Hindlimb muscle (tissue), 1 donor: ENCODE data around the gene PBX3. TPM values are rescaled to one million over a fixed set of nuclear protein-coding genes. Genes with fewer than 3 reads are reported as not detected.

Source experiments
- DNase-seq: peaks from one replicate; pipeline ENCODE4 v3.0.0-alpha.2; 2013
- polyA plus RNA-seq: library from polyadenylated mRNA; unstranded; fragments of 120-200 nt; gene quantifications from one replicate; pipeline ENCODE4 v1.2.1, GENCODE V29; 2013; ENCODE audit not compliant: insufficient read length

The PBX3 gene
- polyA plus RNA-seq, 1 donor = 10.2 TPM

DNA sequence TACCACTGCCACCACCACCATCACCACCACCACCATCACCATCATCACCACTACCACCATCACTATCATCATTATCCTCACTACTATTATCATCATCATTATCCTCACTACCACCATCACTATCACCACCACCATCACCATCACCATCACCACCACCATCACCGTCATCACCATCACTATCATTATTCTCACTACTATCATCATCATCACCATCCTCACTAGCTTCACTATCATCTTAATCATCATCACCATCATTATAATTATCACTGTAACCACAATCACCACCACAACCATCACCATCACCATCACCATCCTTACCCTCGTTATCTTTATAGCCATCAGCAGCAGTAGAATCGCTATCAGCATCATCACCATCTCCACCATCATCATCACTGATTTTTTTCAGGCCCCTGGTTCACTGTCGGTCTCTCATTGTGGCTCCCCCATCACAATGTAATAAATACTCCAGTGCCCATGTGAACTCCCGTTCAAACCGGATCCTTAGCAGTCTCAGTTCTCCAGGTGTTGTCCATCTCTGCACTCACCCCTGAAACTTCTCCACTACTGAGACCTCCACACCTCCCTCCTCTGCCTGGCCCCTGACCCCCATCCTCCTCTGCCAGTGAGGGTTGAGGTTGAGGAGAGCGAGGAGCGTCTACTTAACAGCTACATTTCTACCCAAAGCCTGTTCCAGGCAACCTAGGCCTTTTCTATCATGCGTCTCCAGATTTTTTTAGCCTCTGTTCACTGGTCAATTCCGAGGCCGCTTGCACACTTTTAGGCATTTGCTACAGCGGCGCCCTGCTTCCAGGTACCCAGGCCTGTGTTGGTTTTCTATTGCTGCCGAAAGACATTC lies 238.2 kb downstream of the PBX3 start:
- no peak for DNase-seq

DNA sequence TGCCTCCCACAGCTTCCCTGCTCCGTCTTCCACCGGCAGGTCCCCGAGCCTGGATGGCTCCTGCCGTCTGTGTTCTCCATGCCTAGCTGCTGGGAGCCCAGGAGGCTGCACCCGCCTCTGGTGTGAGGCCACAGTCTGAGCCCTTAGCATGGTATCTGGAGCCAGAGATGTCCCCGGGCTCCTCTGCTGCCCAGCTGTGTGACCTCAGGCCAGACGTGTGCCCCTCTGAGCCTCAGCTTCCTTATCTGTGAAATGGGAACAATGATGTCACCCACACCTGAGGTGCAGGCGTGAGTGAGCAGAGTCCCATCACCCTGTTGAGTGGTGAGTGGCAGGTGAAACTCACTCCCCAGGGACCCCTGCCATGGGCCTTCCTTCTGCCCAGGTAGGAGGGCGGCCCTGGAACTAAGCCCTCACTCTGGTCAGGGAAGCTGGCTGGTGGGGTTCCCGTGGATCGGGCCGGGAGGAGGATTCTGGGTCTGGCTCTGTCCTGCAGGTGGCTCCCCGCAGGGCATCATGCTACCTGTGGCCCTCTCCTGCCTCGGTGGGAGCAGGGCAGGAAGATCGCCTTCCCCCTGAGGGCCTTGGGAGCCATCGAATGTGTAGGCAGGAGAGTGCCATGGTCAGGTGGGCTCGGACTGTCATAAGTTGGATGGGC lies 239.0 kb downstream of the PBX3 start:
- no peak for DNase-seq

DNA sequence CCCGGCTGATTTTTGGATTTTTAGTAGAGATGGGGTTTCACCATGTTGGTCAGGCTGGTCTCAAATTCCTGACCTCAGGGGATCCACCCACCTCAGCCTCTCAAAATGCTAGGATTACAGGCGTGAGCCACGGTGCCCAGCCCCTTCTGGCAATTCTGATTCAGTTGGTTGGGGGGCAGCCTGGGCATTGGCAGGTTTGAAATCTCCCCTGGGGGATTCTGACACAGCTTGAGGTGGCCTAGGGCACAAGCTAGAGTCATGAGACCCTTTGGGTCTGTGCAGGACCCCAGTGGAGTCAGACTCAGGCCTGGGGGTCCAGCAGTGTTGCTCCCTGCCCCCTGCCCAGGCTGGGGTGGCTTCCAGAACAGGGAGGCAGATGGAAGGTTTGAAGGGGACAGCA lies 239.8 kb downstream of the PBX3 start:
- no peak for DNase-seq

DNA sequence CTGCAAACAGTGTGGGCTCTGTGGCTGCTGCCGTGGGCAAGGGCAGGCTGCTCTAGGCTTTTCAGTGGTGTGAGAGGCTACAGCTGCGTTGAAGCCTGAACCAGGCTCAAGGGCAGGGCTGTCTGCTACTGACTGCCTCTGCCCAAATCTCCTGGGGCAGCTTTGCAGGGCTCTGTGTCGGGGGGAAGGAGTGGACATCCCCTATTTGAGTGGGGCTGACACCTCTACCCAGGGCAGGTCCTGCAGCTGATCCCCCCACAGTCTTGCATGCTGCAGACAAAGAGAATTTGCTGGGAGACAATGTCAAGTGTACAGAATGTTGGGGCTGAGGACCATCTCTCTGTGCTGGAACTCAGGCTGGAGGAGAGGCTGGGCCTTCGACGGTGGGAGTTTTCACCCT lies 240.2 kb downstream of the PBX3 start:
- no peak for DNase-seq

DNA sequence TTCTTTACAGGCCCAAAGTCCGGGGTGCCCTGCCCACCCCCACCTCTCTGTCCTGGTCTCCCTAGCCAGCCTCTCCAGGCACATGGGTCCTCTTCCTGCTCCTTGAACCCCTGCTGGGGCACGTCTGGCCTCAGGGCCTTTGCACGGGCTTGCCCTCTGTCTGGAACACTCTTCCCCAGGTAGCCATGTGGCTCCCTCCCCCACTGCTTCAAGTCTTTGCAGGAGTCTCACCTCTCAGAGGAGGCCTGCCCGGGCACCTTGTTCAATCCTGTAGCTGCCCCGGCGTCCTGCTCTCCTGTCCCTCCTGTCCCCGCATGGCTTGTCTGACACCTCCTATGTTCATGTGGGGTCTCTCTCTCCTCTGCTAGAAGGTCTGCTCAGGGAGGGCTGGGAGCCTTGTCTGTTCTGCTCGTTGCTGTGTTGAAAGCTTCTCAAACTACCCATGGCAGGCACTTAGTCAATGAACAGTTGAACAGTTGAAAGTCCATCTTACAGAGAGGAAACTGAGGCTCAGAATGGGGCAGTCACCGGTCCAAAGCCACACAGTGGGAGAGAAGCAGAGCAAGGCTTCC lies 241.4 kb downstream of the PBX3 start:
- no peak for DNase-seq

DNA sequence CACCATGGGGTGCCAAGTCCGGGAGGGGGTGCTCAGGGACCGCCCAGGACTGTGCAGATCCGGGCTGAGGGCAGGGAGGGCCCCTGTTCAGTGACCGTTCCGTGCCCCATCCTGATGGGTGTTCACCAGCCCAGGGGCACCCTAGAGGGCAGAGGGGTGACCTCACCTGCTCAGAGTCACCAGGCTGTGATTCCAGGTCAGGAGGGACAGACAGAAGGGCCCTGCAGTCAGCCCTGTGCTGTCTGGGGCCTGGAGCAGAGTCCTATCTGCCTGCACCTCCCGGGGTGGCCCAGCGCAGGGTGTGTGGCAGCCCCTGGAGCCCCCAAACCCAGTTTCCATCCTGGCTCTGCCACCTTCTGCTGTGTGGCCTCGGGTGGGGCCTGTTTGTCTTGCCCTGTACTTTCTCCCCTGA lies 241.9 kb downstream of the PBX3 start:
- DNase-seq = no peak

DNA sequence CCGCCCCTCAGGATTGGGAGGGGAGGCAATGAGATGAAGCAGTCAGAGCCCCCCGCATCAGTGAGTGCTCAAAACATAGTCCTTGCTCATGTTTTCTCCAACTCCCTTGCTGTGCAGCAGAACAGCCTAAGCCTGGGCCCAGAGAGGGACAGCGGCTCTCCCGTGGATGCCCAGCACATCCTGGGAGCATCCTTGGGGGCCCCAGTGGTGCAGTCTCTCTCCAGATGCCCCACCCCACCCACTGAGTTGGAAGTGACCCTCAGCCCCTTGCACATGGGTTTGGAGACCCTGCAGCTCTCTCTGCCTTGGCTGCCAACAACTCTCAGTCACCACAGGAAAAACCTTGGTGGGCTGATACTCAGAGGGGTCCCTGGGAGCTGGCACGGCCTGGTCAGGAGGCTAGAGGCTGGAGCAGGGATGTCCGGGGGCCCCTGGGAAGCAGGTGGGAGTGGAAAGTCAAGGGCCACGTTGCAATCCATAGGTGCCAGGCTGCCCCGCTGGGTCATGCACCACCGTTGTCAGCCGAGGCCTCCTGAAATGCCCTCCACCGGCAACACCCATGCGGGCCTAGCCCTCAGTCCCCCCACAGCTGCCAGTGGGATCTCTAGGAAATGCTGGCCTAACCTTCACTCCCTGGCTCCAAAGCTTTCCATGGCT lies 242.5 kb downstream of the PBX3 start:
- DNase-seq = no peak

DNA sequence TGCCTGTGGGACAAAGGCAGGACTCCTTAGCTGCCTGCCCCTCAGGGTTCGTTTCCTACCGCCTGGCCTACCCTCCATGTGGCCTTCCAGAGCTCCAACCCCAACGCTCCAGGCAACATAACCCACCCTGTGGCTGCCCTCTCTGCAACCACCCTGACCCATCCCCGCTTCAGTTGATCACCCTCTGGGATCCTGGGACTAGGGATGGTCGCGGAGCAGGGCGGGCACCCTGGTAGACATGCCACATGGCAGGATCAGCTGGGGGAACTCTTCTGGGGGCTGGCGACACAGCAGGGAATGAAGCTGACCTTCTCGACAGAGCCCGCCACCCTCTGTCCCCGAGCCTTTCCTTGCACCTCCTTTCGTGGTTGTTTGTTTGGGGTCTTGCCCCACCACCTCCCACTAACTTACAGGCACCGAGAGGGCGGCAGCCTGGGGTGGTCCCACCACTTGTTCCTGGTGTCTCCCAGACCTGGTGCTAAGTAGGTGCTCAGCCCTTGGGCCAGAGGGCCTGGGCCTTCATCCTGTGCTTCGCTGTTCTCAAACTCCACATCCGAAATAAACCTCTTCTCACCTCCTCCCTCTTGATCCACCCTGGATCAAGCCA lies 243.1 kb downstream of the PBX3 start:
- DNase-seq = no peak

DNA sequence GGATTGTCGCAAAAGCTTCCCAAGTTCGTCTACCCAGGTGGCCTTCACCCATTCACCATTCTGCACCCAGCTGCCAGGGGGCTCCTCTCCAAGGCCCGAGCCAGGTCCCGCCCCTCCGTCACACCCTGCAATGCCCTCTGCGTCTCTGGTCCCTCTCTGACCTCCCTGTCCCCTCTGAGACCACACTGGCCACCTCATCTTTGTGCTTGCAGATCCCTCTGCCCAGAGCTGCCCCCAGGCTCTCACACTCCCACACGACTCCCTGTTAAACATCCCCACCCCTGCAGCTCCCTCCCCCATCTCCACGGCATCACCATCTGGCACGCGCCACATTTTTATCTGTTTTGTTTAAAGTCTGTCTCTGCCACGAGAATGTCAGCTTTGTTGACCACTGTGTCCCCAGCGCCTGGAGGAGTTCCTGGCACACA lies 243.6 kb downstream of the PBX3 start:
- no peak for DNase-seq

DNA sequence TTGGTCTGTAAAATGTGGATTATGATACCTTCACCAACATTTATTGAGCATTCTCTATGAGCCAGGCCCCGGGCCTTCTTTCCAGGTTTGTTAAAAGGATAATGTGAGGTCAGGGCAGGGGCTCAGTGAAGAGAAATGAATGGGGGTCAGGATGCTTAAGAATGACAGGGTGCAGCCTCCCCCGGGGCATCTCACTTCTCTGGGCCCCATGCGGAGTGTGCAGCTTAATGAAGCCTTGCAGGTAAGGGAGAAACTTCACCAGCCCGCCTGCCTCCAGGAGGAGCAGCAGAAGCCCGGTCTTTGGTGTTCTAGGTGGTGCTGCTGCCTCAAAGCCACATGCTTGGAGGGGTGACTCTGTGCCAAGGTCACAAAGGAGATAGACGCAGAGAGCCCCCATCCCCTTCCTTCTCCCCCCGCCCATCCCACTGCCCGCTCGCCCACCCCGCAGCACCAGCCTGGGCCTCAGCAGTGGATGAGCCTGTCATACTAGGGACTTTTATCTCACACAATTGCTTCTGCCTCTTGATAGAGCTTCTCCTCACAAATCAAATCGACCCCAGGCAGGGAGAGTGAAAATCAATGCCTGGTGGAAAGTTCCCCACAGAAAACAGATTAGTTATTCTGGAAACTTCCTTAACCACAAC lies 244.8 kb downstream of the PBX3 start:
- no peak for DNase-seq

DNA sequence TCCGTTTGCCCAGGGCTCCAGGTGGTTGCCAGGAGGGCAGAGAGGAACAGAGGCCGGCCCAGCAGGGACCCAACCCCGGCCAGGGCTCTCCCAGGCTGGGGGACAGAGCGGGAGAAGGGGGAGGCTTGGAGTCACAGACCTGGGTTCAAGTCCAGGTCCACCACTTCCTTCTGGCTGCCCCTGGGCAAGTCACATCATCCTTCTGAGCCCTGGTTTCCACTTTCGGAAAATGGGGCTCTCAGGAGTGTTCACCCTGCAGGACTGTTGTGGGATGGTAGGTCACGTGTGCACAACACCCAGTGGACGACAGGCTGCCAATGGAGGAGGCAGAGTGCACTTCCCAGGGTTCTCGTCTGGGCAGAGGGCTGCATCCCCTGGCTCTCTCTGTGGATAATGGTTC lies 245.4 kb downstream of the PBX3 start:
- DNase-seq = no peak

DNA sequence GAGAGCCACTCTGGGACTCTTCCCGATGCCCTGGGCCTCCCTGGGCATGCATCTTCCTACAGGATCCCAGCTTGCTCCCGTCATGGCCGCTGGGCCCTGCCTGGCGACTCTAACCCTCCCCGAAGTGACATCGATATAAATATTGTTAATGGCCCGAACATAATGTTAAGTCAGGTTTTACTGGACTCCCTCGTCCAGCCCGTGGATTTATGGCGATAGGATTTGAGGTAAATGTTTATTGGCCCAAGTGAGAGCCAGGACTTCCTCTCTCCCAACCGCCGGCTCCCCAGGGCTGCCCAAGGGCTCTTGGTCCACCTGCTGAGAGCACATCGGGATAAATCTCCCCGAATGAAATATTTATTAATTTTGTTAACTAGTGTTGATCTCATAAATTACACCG lies 246.3 kb downstream of the PBX3 start:
- DNase-seq = no peak

DNA sequence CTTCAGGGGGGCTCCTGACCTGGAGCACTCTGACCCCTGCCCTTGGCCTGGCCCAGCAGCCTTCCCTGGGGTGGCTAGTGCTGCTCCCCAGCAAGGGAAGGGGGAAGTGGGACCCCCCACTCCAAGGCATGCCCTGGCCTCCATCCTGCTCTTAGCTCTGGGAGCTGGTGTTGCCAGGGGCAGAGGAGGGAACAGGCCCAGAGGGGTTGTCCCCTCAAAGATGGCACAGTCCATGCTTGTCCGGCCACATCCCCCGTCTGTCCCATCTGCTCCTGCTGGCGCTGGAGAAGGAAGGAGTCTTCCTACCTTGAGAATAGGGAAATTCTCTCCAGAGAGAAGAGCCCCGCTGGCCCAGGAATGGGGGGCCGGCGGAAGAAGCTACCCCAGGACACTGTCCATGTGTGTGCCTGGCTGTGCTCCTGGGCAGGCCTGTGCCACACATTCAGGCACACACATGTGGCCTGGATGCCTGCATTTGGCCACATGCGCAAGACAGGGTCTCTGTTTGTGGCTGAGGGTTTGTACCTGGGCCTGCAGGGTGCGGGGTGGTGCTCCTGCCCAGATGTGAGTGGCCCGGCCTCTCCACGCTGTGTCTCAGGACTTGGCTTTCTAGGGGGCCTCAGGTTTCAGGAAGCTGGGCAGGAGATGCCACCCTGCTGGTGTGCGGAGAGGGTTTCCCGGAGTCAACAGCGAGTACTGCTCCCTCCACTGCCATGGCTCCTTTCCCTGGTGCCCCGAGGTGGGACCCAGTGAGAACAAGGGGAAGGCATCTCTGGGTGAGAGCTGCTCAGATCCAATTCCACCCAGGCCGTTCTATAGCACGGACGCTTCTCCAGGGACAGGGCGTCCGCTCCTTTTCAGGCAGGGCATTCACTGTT lies 247.1 kb downstream of the PBX3 start:
- no peak for DNase-seq

DNA sequence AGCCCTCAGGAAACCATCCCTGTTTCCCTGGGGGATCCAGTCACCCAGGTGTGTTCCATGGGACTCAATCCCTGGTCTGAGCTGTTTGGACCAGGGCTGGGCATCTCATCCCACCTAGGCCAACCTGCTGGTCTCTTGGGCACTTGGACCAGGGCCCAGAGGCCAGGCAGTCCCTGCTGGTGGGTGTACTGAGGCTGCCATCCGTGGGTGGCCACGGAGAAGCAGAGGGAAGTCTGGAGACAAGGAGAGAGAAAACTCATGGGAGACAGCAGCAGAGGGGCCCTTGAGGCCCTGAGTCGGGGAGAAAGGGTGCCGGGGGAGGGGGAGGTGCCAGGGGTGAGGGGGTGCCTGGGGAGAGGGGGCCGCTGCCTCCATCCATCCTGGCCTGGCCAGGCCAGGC lies 247.8 kb downstream of the PBX3 start:
- no peak for DNase-seq

DNA sequence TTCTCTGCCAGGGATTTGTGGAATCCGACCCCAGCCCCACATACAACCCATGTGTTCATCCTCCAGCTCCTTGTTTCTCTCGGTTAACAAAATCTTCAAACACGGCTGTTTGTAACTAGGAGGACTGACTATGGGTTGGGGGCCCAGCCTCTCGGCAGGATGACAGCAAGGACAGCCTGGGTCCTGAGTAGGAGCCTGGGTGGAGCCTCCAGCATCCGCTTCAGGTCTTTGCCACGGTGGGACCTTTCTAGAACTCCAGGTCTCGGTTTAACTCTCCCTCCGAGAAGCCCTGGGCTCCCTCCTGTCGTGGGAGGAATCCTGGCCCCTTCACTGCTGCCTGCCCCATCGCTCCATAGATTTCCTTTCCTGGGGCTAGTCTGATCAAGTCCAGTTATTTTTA lies 248.5 kb downstream of the PBX3 start:
- DNase-seq = no peak

DNA sequence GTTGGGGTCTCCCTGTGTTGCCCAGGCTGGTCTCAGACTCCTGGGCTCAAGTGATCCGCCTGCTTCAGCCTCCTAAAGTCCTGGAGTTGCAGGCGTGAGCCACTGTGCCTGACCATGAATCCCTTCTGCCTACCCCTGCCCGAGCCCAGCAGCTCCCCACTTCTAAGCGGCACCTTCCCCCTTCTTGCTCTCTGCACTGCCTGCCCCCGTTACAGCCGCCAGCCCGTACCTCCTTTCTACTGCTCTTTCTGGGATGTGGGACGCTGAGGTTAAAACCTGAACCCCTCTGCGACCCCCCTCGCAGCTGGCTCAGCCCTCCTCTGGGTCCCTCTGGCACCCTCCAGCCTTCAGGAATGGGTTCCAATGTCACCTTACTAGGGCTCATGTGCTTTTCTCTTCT lies 249.6 kb downstream of the PBX3 start:
- no peak for DNase-seq

DNA sequence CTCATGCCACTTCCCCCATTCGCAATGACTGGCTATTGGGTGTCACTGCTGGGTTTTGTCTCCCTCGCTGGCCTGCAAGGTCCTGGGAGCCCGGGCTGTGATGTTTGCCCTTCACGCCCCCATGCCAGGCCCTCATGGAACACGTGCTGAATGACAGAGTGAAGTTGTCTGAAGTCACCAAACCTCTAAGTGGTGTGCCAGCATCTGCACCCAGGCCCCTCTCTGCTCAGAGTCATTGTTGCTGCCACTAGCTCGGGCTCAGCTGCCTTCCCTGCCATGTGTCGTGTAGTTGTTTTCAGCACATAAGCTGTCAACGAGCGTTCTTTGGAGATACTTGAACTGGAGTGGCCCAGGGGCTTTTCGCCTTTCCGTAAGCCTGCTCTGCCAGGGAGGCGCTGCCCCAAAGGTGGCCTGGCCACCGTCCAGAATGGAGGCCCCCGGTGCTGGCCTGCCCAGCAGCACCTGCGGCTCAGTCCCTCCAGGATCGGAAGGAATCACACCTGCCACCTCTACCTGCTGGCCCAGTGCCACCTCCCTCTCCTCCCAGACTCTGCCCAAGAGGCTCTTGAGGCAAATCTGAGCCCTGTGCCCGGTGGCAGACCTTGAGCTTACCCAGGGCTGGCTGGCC lies 250.1 kb downstream of the PBX3 start:
- DNase-seq = no peak

DNA sequence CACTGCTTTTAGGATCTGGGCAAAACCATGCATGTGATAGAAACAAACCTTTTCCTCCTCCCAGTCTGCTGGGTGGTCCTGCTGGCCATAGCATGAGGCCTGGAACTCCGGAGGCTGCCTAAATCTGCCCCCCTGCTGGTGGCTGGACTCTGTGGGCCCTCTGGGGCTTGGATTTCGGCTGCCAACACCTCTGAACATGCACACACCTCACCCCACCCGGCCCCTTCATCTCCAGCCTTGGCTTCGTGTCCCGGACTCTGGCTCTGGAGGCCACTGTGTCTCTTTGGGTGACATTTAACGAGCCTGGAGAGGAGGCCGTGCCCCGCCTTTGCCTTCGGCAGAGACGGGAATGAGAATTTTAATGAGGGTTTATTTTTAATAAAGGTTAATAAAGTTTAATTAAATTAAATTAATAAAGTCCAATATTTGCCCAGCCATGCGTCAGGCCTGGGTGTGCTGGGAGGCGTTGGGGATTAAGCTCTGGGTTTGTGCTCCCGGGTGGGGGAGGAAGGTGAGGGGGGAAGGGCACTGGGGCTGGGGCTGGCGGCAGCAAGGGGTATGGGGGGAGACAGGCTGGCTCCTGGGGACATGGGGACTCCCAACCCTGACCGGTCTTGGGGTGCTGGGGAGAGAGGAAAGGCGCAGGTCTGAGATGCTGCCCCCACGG lies 251.8 kb downstream of the PBX3 start:
- DNase-seq = no peak

DNA sequence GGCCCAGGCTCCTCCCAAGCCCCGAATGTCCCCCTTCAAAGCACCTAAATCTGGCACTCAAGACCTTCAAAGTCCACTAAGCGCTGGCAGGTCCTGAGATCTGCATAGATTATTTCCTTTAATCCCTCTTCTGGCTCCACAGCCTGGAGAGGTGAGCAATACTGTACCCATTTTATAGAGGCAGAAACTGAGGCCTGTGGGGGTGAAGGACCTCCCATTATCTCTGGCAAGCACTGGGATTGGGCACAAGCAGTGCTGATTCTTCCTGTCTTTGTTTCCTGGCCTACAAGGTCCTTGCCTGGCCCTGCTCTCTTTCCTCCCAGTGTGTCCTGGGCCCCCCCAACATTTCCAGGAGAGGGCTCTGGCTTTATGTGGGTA lies 252.3 kb downstream of the PBX3 start:
- DNase-seq = no peak

DNA sequence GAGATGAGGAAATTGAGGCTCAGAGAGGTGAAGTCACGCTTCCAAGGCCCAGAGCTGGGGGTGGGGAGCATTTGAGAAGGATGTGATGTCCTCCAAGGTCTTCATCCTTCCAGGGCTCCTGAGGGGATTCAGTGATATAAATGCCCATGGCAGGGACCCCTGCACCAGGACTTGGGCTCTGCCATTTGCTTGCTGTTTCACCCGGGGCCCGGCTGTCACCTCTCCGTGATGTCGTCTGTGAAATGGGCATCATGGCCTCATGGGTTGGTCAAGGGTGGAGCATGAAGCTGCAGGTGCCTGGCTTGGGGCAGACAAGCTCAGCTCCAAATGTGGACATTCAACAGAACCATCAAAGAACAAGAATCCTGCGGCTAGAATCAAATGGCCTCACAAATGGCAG lies 253.1 kb downstream of the PBX3 start:
- DNase-seq = no peak
